Hematopoietic multipotent progenitor cell treated with erythropoietin and hydrocortisone succinate and interleukin-3 and kit ligand, for 8 days (in vitro differentiated cells): ENCODE data around the gene MCAM.
A peak's percentile ranks its signal among the peaks of the same experiment; 100 is the strongest.

Source experiments
- DNase-seq: peaks from one replicate; pipeline ENCODE4 v3.0.0-alpha.2; 2015

Gene MCAM

GRCh38 chr11:119324189-119324588 lies 7.3 kb upstream of the MCAM start:
- DNase-seq = no peak

GRCh38 chr11:119323532-119324033 lies 6.7 kb upstream of the MCAM start:
- DNase-seq = peak; percentile 65

GRCh38 chr11:119322921-119323531 lies 6.1 kb upstream of the MCAM start:
- DNase-seq = no peak

GRCh38 chr11:119322360-119322739 lies 5.4 kb upstream of the MCAM start:
- no peak for DNase-seq

GRCh38 chr11:119320776-119321524 lies 4.0 kb upstream of the MCAM start:
- no peak for DNase-seq

- no peak for DNase-seq
Measured at GRCh38 chr11:119320240-119320775, 3.4 kb upstream of the MCAM start.

GRCh38 chr11:119319700-119320239 lies 2.8 kb upstream of the MCAM start:
- no peak for DNase-seq

- no peak for DNase-seq
Measured at GRCh38 chr11:119319136-119319699, 2.3 kb upstream of the MCAM start.

- DNase-seq = no peak
Measured at GRCh38 chr11:119318240-119319135, 1.6 kb upstream of the MCAM start.

- DNase-seq = no peak
Measured at GRCh38 chr11:119317592-119318239, 786 bp upstream of the MCAM start.

GRCh38 chr11:119316016-119316728 lies 758 bp downstream of the MCAM start:
- no peak for DNase-seq

- no peak for DNase-seq
Measured at GRCh38 chr11:119315131-119316015, 1.6 kb downstream of the MCAM start.

GRCh38 chr11:119314726-119315125 lies 2.2 kb downstream of the MCAM start:
- DNase-seq = no peak

GRCh38 chr11:119310682-119311052 lies 6.3 kb downstream of the MCAM start:
- no peak for DNase-seq

GRCh38 chr11:119309953-119310681 lies 6.8 kb downstream of the MCAM start:
- no peak for DNase-seq

- DNase-seq = no peak
Measured at GRCh38 chr11:119309411-119309810, 7.5 kb downstream of the MCAM start.

- no peak for DNase-seq
Measured at GRCh38 chr11:119307974-119308373, 9.0 kb downstream of the MCAM start.

GRCh38 chr11:119307219-119307618 lies 9.7 kb downstream of the MCAM start:
- DNase-seq = no peak

- DNase-seq = no peak
Measured at GRCh38 chr11:119306373-119306890, 10.5 kb downstream of the MCAM start.
